MCF 10A (cell line): ENCODE results near the gene MINDY1. TPM values are rescaled to one million over a fixed set of nuclear protein-coding genes. Genes with fewer than 3 reads are reported as not detected.

Experiments used
- BruUV-seq: library from RNA; stranded (reverse); fragments of 400-500 nt; replicated peaks from 2 replicates; lab custom pipeline; 2021; lab: Mats Ljungman, UMichigan
- CTCF ChIA-PET: fragments of 300-600 bp; sonication (Branson Sonifier 250); formaldehyde crosslinking; extraction: SDS; loops from one replicate; lab custom pipeline; 2021; ENCODE audit warnings: antibody characterized with exemption, inconsistent platforms; lab: Yijun Ruan, JAX
- POLR2A ChIA-PET: fragments of 300-600, 350-650 bp; sonication (Branson Sonifier 250); formaldehyde crosslinking; extraction: SDS; loops from one replicate; lab custom pipeline; 2020; ENCODE audit warnings: antibody characterized with exemption, inconsistent platforms; lab: Yijun Ruan, JAX
- DNase-seq: peaks from one replicate; pipeline ENCODE4 v3.0.0-alpha.2; 2018; ENCODE audit not compliant: unreplicated experiment
- H3K27ac Mint-ChIP-seq: one replicate; pipeline ENCODE4 v1.8.0; 2022; ENCODE audit warnings: mild to moderate bottlenecking, low read depth, mixed read lengths; ENCODE audit not compliant: unreplicated experiment
- H3K27me3 Mint-ChIP-seq: one replicate; pipeline ENCODE4 v1.8.0; 2022; ENCODE audit warnings: mixed read lengths; ENCODE audit not compliant: insufficient read depth, unreplicated experiment
- H3K36me3 Mint-ChIP-seq: one replicate; pipeline ENCODE4 v1.8.0; 2022; ENCODE audit warnings: mild to moderate bottlenecking, moderate library complexity, mixed read lengths; ENCODE audit not compliant: insufficient read depth, unreplicated experiment
- H3K4me1 Mint-ChIP-seq: one replicate; pipeline ENCODE4 v1.8.0; 2022; ENCODE audit warnings: mixed read lengths; ENCODE audit not compliant: insufficient read depth, unreplicated experiment
- H3K4me3 Mint-ChIP-seq: one replicate; pipeline ENCODE4 v1.8.0; 2022; ENCODE audit warnings: mild to moderate bottlenecking, moderate library complexity, mixed read lengths; ENCODE audit not compliant: unreplicated experiment
- H3K9me3 Mint-ChIP-seq: one replicate; pipeline ENCODE4 v1.8.0; 2022; ENCODE audit warnings: mixed read lengths; ENCODE audit not compliant: unreplicated experiment
- intact Hi-C: fragments of 100-400 bp; cut with micrococcal nuclease; formaldehyde crosslinking; loops from 2 replicates; pipeline ENCODE4 v1.14.1; 2022
- total RNA-seq: library from RNA; stranded (reverse); gene quantifications from 2 replicates; pipeline ENCODE4 v1.2.3, GENCODE V29; 2022
- TF ChIP-seq, protein P1 (sequence below): fragments of 200-600 bp; IDR thresholded peaks from one replicate; pipeline ENCODE4 v1.8.0; 2022; ENCODE audit warnings: antibody characterized with exemption, mild to moderate bottlenecking; ENCODE audit not compliant: unreplicated experiment

Gene MINDY1
- total RNA-seq, 1 experiment from 2014 or later, result 8.9 TPM

DNA sequence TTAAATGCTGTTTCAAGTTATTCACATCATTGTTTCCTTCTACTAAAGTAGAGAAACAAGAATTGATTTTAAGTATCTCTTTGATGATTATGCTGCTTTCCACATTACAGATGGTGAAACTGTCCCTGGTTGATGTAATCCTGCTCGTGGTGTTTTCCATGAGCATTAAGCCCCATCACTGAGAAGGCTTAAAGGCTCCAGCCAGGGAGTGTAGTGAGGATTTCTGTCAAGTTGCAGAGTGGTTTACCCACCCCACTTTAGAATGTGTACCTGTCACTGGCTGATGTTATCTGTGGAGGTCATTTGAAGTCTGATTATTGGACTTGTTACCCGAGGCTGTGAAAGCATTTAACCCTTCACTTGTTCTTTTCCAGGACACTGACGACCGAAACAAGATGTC lies 44.9 kb downstream of the MINDY1 start:
- BruUV-seq, result no TSS peak
- Mint-ChIP-seq H3K27me3 (no peaks in the 10 kb centered on the region), H3K4me1 (no peaks in the 10 kb centered on the region), H3K9me3 (no peaks in the 10 kb centered on the region), H3K4me3 (no peak overlapping the region), H3K27ac (no peak overlapping the region), H3K36me3 (peaks cover 97% of the 10 kb centered on the region)
- ChIA-PET POLR2A (interaction anchor here (0.9 to 1.3 kb wide), 3 partner anchors 9 to 32 kb away, joined by 3 to 7 read pairs (median 4); no protein-coding TSS in a partner anchor), CTCF (interaction anchor here (0.6 to 1.1 kb wide), 4 partner anchors 18 to 532 kb away, joined by 3 to 4 read pairs (median 3); no protein-coding TSS in a partner anchor)
- TF ChIP-seq, protein P1, sequence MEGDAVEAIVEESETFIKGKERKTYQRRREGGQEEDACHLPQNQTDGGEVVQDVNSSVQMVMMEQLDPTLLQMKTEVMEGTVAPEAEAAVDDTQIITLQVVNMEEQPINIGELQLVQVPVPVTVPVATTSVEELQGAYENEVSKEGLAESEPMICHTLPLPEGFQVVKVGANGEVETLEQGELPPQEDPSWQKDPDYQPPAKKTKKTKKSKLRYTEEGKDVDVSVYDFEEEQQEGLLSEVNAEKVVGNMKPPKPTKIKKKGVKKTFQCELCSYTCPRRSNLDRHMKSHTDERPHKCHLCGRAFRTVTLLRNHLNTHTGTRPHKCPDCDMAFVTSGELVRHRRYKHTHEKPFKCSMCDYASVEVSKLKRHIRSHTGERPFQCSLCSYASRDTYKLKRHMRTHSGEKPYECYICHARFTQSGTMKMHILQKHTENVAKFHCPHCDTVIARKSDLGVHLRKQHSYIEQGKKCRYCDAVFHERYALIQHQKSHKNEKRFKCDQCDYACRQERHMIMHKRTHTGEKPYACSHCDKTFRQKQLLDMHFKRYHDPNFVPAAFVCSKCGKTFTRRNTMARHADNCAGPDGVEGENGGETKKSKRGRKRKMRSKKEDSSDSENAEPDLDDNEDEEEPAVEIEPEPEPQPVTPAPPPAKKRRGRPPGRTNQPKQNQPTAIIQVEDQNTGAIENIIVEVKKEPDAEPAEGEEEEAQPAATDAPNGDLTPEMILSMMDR, result no peak
- no peak for DNase-seq
- intact Hi-C loops, result no loop called here

DNA sequence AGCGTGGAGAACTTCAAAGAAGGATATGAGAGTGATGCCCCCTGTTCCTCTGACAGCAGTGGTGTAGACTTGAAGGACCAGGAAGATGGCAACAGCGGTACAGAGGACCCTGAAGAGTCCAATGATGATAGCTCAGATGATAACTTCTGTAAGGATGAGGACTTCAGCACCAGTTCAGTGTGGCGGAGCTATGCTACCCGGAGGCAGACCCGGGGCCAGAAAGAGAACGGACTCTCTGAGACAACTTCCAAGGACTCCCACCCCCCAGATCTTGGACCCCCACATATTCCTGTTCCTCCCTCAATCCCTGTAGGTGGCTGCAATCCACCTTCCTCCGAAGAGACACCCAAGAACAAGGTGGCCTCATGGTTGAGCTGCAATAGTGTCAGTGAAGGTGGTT lies 46.1 kb downstream of the MINDY1 start:
- H3K27ac Mint-ChIP-seq, result no peak overlapping the region
- no peaks in the 10 kb centered on the region for H3K4me1 Mint-ChIP-seq
- CTCF ChIA-PET, result interaction anchor here (4.9 kb wide), 1 partner anchor 35 kb away, joined by 30 read pairs; no protein-coding TSS in a partner anchor
- intact Hi-C loops, result no loop called here
- POLR2A ChIA-PET, result interaction anchor here (0.7 to 1.3 kb wide), 5 partner anchors 9 to 594 kb away, joined by 3 to 4 read pairs (median 3); no protein-coding TSS in a partner anchor
- H3K36me3 Mint-ChIP-seq, result peaks cover 97% of the 10 kb centered on the region
- no peaks in the 10 kb centered on the region for H3K27me3 Mint-ChIP-seq
- H3K9me3 Mint-ChIP-seq, result no peaks in the 10 kb centered on the region
- DNase-seq, result no peak
- no TSS peak for BruUV-seq
- TF ChIP-seq, protein P1, result no peak
- no peak overlapping the region for H3K4me3 Mint-ChIP-seq

DNA sequence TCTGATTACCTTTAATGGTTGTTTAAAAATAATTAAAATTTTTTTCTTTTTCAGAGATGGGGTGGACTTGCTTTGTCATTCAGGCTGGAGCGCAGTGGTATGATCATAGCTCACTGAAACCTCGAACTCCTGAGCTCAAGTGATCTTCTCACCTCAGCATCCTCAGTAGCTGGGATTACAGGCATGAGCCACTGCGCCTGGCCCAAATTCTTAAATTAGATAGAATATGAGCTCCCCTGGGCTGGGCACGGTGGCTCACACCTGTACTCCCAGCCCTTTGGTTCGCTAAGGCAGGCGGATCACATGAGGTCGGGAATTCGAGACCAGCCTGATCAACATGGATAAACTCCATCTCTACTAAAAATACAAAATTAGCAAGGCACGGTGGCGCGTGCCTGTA lies 49.0 kb downstream of the MINDY1 start:
- intact Hi-C loops, result no loop called here
- POLR2A ChIA-PET, result interaction anchor here (1.0 to 2.0 kb wide), 6 partner anchors 9 to 83 kb away, joined by 3 to 7 read pairs (median 4); no protein-coding TSS in a partner anchor
- H3K36me3 Mint-ChIP-seq, result peaks cover 97% of the 10 kb centered on the region
- H3K27ac Mint-ChIP-seq, result no peak overlapping the region
- BruUV-seq, result no TSS peak
- no peak for DNase-seq
- H3K9me3 Mint-ChIP-seq, result no peaks in the 10 kb centered on the region
- H3K27me3 Mint-ChIP-seq, result no peaks in the 10 kb centered on the region
- H3K4me1 Mint-ChIP-seq, result no peaks in the 10 kb centered on the region
- TF ChIP-seq, protein P1, result no peak
- CTCF ChIA-PET, result interaction anchor here (0.6 to 4.9 kb wide), 11 partner anchors 11 to 400 kb away, joined by 3 to 30 read pairs (median 4); partner anchors contain the start of genes ANXA9 and MINDY1
- no peak overlapping the region for H3K4me3 Mint-ChIP-seq

DNA sequence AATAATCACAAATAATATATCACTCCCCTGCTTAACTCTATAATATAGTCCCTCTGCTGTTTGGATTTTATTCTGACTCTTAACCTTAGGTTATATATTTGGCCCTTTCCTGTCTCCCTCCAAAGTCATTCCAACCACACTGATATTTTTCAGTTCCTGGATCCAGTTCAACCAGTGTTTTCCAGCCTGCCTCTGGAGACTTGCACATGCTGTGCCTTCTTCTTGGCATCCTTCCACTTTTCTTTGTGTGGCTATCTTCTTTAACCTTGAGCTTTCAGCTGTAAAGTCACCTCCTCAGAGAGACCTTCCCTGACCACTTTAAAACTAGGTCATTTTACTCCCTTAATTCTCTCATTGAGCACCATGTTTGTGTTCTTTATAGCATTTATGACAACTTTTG lies 51.4 kb downstream of the MINDY1 start:
- Mint-ChIP-seq H3K27me3 (no peaks in the 10 kb centered on the region), H3K4me3 (no peak overlapping the region), H3K9me3 (no peaks in the 10 kb centered on the region), H3K4me1 (no peaks in the 10 kb centered on the region), H3K27ac (no peak overlapping the region), H3K36me3 (peaks cover 100% of the 10 kb centered on the region)
- no peak for DNase-seq
- POLR2A ChIA-PET, result interaction anchor here (0.7 to 1.9 kb wide), 4 partner anchors 16 to 39 kb away, joined by 3 to 8 read pairs (median 4); no protein-coding TSS in a partner anchor
- intact Hi-C loops, result no loop called here
- TF ChIP-seq, protein P1, result no peak
- BruUV-seq, result no TSS peak
- CTCF ChIA-PET, result interaction anchor here (0.6 to 3.8 kb wide), 7 partner anchors 9 to 258 kb away, joined by 3 to 19 read pairs (median 4); partner anchors contain the start of genes GOLPH3L and MINDY1
